HEK293 (cell line): ENCODE results near the gene CD164.

Experiments
- GLI2 ChIP-seq: fragments of 450-650 bp; formaldehyde crosslinking; IDR thresholded peaks from 2 replicates; pipeline ENCODE4; 2017; ENCODE audit warnings: missing biosample characterization, missing genetic modification characterization, low read depth, borderline replicate concordance
- HOXC10 ChIP-seq: sonication (generic); formaldehyde crosslinking; IDR thresholded peaks from 2 replicates; pipeline ENCODE4 v1.8.1; 2023; ENCODE audit warnings: mild to moderate bottlenecking, missing genetic modification reagents
- KLF8 ChIP-seq: fragments of 450-650 bp; formaldehyde crosslinking; IDR thresholded peaks from 2 replicates; pipeline ENCODE4 v1.5.1; 2016; ENCODE audit warnings: missing biosample characterization, missing genetic modification characterization
- KLF9 ChIP-seq: fragments of 450-650 bp; formaldehyde crosslinking; IDR thresholded peaks from 2 replicates; pipeline ENCODE4 v1.5.1; 2016; ENCODE audit warnings: missing biosample characterization, missing genetic modification characterization, low read depth
- PRDM1 ChIP-seq: fragments of 450-650 bp; formaldehyde crosslinking; IDR thresholded peaks from 2 replicates; pipeline ENCODE4; 2016; ENCODE audit warnings: missing biosample characterization, missing genetic modification characterization
- SP7 ChIP-seq: fragments of 450-650 bp; formaldehyde crosslinking; IDR thresholded peaks from 2 replicates; pipeline ENCODE4 v1.5.1; 2016; ENCODE audit warnings: missing biosample characterization, missing genetic modification characterization
- WT1 ChIP-seq: fragments of 450-650 bp; formaldehyde crosslinking; IDR thresholded peaks from 2 replicates; pipeline ENCODE4 v1.5.1; 2016; ENCODE audit warnings: missing biosample characterization, missing genetic modification characterization
- ZBTB1 ChIP-seq: fragments of 450-650 bp; formaldehyde crosslinking; IDR thresholded peaks from 2 replicates; pipeline ENCODE4 v1.5.1; 2016; ENCODE audit warnings: missing biosample characterization, missing genetic modification characterization
- ZNF121 ChIP-seq: fragments of 450-650 bp; formaldehyde crosslinking; IDR thresholded peaks from 2 replicates; pipeline ENCODE4 v1.5.1; 2016; ENCODE audit warnings: missing biosample characterization, missing genetic modification characterization
- ZNF155 ChIP-seq: fragments of 450-650 bp; formaldehyde crosslinking; IDR thresholded peaks from 2 replicates; pipeline ENCODE4 v1.5.1; 2016; ENCODE audit warnings: missing biosample characterization, missing genetic modification characterization
- ZNF169 ChIP-seq: fragments of 450-650 bp; formaldehyde crosslinking; IDR thresholded peaks from 2 replicates; pipeline ENCODE4 v1.5.1; 2016; ENCODE audit warnings: missing biosample characterization, missing genetic modification characterization
- ZNF223 ChIP-seq: fragments of 450-650 bp; formaldehyde crosslinking; IDR thresholded peaks from 2 replicates; pipeline ENCODE4 v1.5.1; 2016; ENCODE audit warnings: missing biosample characterization, missing genetic modification characterization
- ZNF302 ChIP-seq: fragments of 450-650 bp; formaldehyde crosslinking; IDR thresholded peaks from 2 replicates; pipeline ENCODE4 v1.5.1; 2016; ENCODE audit warnings: missing biosample characterization, missing genetic modification characterization, low read depth
- ZNF341 ChIP-seq: fragments of 450-650 bp; formaldehyde crosslinking; IDR thresholded peaks from 2 replicates; pipeline ENCODE4; 2016; ENCODE audit warnings: low read depth, missing biosample characterization, missing genetic modification characterization
- ZNF366 ChIP-seq: fragments of 450-650 bp; formaldehyde crosslinking; conservative IDR thresholded peaks from 2 replicates; pipeline ENCODE4 v1.5.1; 2016; ENCODE audit warnings: missing biosample characterization, missing genetic modification characterization
- ZNF529 ChIP-seq: fragments of 450-650 bp; formaldehyde crosslinking; IDR thresholded peaks from 2 replicates; pipeline ENCODE4 v1.5.1; 2017; ENCODE audit warnings: missing genetic modification characterization, missing biosample characterization; ENCODE audit not compliant: insufficient replicate concordance
- ZNF548 ChIP-seq: fragments of 450-650 bp; formaldehyde crosslinking; IDR thresholded peaks from 2 replicates; pipeline ENCODE4 v1.5.1; 2016; ENCODE audit warnings: missing biosample characterization, missing genetic modification characterization
- ZNF555 ChIP-seq: fragments of 450-650 bp; formaldehyde crosslinking; conservative IDR thresholded peaks from 2 replicates; pipeline ENCODE4 v1.5.1; 2017; ENCODE audit warnings: missing biosample characterization, mild to moderate bottlenecking, missing genetic modification characterization, inconsistent platforms
- ZNF558 ChIP-seq: fragments of 450-650 bp; formaldehyde crosslinking; IDR thresholded peaks from 2 replicates; pipeline ENCODE4 v1.5.1; 2016; ENCODE audit warnings: missing biosample characterization, missing genetic modification characterization
- ZNF561 ChIP-seq: fragments of 450-650 bp; IDR thresholded peaks from 2 replicates; pipeline ENCODE4 v1.5.1; 2018; ENCODE audit warnings: missing biosample characterization, missing genetic modification characterization, borderline replicate concordance
- ZNF571 ChIP-seq: fragments of 450-650 bp; formaldehyde crosslinking; IDR thresholded peaks from 2 replicates; pipeline ENCODE4 v1.5.0; 2017; ENCODE audit warnings: missing biosample characterization, missing genetic modification characterization
- ZNF585B ChIP-seq: fragments of 450-650 bp; formaldehyde crosslinking; IDR thresholded peaks from 2 replicates; pipeline ENCODE4 v1.5.1; 2016; ENCODE audit warnings: missing biosample characterization, missing genetic modification characterization
- ZNF621 ChIP-seq: fragments of 450-650 bp; formaldehyde crosslinking; IDR thresholded peaks from 2 replicates; pipeline ENCODE4 v1.5.1; 2017; ENCODE audit warnings: missing biosample characterization, missing genetic modification characterization
- ZNF664 ChIP-seq: fragments of 450-650 bp; formaldehyde crosslinking; IDR thresholded peaks from 2 replicates; pipeline ENCODE4 v1.5.1; 2016; ENCODE audit warnings: missing biosample characterization, missing genetic modification characterization
- ZNF670 ChIP-seq: fragments of 450-650 bp; formaldehyde crosslinking; IDR thresholded peaks from 2 replicates; pipeline ENCODE4 v1.5.1; 2016; ENCODE audit warnings: missing biosample characterization, missing genetic modification characterization, low read depth
- TF ChIP-seq, protein P1 (sequence below): fragments of 450-650 bp; formaldehyde crosslinking; IDR thresholded peaks from 2 replicates; pipeline ENCODE4 v1.5.0; 2017; ENCODE audit warnings: missing biosample characterization, missing genetic modification characterization, borderline replicate concordance
- TF ChIP-seq, protein P2 (sequence below): fragments of 450-650 bp; formaldehyde crosslinking; IDR thresholded peaks from 2 replicates; pipeline ENCODE4 v1.5.1; 2016; ENCODE audit warnings: missing biosample characterization, missing genetic modification characterization, low read depth
- TF ChIP-seq, protein P3 (sequence below): fragments of 450-650 bp; formaldehyde crosslinking; IDR thresholded peaks from 2 replicates; pipeline ENCODE4 v1.5.1; 2016; ENCODE audit warnings: missing biosample characterization, missing genetic modification characterization
- TF ChIP-seq, protein P4 (sequence below): fragments of 450-650 bp; formaldehyde crosslinking; IDR thresholded peaks from 2 replicates; pipeline ENCODE4 v1.5.1; 2017; ENCODE audit warnings: missing biosample characterization, missing genetic modification characterization
- TF ChIP-seq, protein P5 (sequence below): fragments of 450-650 bp; IDR thresholded peaks from 2 replicates; pipeline ENCODE4 v1.5.1; 2018; ENCODE audit warnings: missing biosample characterization, missing genetic modification characterization

CD164 gene

DNA sequence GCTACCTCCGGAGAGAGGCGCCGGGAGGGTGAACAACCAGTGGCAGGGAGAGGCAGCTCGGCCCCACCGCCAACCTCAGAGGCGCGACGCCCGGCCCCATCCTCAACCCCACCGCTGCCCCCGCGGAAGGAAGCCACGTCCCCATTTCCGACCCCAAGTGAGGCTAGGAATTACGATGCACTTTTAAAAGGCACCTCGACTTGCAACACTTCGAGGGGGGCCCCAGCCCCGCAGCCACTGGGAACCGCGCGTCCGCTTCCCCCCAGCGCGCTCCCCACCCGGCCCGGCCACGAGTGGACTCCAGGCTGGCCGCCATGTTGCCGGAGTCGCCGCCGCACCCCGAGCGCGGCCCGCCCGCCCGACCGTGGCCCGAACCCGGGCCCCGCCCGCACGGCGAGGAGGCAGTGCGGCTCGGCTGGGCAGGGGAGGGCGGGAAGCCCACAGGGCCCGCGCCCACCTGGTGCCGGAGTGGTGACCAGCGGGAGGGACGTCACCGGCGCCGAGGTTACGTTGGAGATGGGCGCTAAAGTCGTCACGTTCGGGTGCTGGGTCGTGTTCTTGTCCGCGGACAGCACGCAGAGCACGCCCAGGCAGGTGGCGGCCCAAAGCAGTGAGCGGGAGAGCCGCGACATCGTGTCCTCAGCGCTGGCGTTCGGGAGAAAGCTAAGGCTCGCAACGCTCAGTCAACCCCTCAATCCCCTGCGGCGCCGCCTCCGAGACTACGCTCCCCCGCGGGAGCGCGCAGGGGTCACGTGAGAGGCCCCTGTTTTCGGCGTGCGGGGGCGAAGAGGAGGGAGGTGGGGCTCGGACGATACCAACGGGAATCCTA, at the start of gene CD164 (continued):
- TF ChIP-seq ZNF366 (tag by site-specific recombination) = peak; percentile 38; the same call in 1 of the 2 replicates
- TF ChIP-seq ZNF555 (tag by site-specific recombination) = no peak
- TF ChIP-seq ZNF529 (tag by site-specific recombination) = no peak
- TF ChIP-seq ZBTB1 (tag by site-specific recombination) = no peak
- TF ChIP-seq, protein P1, sequence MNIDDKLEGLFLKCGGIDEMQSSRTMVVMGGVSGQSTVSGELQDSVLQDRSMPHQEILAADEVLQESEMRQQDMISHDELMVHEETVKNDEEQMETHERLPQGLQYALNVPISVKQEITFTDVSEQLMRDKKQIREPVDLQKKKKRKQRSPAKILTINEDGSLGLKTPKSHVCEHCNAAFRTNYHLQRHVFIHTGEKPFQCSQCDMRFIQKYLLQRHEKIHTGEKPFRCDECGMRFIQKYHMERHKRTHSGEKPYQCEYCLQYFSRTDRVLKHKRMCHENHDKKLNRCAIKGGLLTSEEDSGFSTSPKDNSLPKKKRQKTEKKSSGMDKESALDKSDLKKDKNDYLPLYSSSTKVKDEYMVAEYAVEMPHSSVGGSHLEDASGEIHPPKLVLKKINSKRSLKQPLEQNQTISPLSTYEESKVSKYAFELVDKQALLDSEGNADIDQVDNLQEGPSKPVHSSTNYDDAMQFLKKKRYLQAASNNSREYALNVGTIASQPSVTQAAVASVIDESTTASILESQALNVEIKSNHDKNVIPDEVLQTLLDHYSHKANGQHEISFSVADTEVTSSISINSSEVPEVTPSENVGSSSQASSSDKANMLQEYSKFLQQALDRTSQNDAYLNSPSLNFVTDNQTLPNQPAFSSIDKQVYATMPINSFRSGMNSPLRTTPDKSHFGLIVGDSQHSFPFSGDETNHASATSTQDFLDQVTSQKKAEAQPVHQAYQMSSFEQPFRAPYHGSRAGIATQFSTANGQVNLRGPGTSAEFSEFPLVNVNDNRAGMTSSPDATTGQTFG (tag by site-specific recombination) = no peak
- no peak for TF ChIP-seq ZNF302 (tag by site-specific recombination)
- no peak for TF ChIP-seq ZNF571 (tag by site-specific recombination)
- no peak for TF ChIP-seq ZNF155 (tag by site-specific recombination)
- TF ChIP-seq, protein P2, sequence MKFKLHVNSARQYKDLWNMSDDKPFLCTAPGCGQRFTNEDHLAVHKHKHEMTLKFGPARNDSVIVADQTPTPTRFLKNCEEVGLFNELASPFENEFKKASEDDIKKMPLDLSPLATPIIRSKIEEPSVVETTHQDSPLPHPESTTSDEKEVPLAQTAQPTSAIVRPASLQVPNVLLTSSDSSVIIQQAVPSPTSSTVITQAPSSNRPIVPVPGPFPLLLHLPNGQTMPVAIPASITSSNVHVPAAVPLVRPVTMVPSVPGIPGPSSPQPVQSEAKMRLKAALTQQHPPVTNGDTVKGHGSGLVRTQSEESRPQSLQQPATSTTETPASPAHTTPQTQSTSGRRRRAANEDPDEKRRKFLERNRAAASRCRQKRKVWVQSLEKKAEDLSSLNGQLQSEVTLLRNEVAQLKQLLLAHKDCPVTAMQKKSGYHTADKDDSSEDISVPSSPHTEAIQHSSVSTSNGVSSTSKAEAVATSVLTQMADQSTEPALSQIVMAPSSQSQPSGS (tag by site-specific recombination) = no peak
- TF ChIP-seq ZNF558 (tag by site-specific recombination) = no peak; the same call in 1 of the 2 replicates
- TF ChIP-seq, protein P3, sequence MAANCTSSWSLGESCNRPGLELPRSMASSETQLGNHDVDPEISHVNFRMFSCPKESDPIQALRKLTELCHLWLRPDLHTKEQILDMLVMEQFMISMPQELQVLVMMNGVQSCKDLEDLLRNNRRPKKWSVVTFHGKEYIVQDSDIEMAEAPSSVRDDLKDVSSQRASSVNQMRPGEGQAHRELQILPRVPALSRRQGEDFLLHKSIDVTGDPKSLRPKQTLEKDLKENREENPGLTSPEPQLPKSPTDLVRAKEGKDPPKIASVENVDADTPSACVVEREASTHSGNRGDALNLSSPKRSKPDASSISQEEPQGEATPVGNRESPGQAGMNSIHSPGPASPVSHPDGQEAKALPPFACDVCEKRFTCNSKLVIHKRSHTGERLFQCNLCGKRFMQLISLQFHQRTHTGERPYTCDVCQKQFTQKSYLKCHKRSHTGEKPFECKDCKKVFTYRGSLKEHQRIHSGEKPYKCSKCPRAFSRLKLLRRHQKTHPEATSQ (tag by site-specific recombination) = 0 out of 2 replicates have a peak, but pooled peaks have one; percentile 16
- TF ChIP-seq ZNF223 = no peak
- no peak for TF ChIP-seq ZNF169 (tag by site-specific recombination)
- TF ChIP-seq ZNF548 (tag by site-specific recombination) = no peak
- TF ChIP-seq, protein P4, sequence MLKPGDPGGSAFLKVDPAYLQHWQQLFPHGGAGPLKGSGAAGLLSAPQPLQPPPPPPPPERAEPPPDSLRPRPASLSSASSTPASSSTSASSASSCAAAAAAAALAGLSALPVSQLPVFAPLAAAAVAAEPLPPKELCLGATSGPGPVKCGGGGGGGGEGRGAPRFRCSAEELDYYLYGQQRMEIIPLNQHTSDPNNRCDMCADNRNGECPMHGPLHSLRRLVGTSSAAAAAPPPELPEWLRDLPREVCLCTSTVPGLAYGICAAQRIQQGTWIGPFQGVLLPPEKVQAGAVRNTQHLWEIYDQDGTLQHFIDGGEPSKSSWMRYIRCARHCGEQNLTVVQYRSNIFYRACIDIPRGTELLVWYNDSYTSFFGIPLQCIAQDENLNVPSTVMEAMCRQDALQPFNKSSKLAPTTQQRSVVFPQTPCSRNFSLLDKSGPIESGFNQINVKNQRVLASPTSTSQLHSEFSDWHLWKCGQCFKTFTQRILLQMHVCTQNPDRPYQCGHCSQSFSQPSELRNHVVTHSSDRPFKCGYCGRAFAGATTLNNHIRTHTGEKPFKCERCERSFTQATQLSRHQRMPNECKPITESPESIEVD (tag by site-specific recombination) = no peak
- TF ChIP-seq, protein P5, sequence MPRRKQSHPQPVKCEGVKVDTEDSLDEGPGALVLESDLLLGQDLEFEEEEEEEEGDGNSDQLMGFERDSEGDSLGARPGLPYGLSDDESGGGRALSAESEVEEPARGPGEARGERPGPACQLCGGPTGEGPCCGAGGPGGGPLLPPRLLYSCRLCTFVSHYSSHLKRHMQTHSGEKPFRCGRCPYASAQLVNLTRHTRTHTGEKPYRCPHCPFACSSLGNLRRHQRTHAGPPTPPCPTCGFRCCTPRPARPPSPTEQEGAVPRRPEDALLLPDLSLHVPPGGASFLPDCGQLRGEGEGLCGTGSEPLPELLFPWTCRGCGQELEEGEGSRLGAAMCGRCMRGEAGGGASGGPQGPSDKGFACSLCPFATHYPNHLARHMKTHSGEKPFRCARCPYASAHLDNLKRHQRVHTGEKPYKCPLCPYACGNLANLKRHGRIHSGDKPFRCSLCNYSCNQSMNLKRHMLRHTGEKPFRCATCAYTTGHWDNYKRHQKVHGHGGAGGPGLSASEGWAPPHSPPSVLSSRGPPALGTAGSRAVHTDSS (tag by site-specific recombination) = peak; percentile 46; the same call in 1 of the 2 replicates
- TF ChIP-seq ZNF121 (tag by site-specific recombination) = peak; percentile 27; the same call in 1 of the 2 replicates
- TF ChIP-seq ZNF585B (tag by site-specific recombination) = no peak
- no peak; the same call in 1 of the 2 replicates for TF ChIP-seq KLF8
- no peak; the same call in 1 of the 2 replicates for TF ChIP-seq ZNF561 (tag by site-specific recombination)
- TF ChIP-seq ZNF621 (tag by site-specific recombination) = no peak
- no peak for TF ChIP-seq ZNF670 (tag by site-specific recombination)
- TF ChIP-seq PRDM1 (tag by site-specific recombination) = peak; percentile 54
- TF ChIP-seq WT1 (tag by site-specific recombination) = peak; percentile 60
- no peak for TF ChIP-seq GLI2 (tag by site-specific recombination)
- TF ChIP-seq KLF9 (tag by site-specific recombination) = peak; percentile 77
- peak; percentile 70; the same call in 1 of the 2 replicates for TF ChIP-seq HOXC10 (CRISPR knock-in tag)
- no peak for TF ChIP-seq ZNF664
- TF ChIP-seq SP7 (tag by site-specific recombination) = no peak; the same call in none of the 2 replicates
- peak; percentile 82; the same call in 1 of the 2 replicates for TF ChIP-seq ZNF341 (tag by site-specific recombination)
